Liver (tissue), 9 donors: ENCODE results near the gene PODXL2. TPM values are rescaled to one million over a fixed set of nuclear protein-coding genes. Genes with fewer than 3 reads are reported as not detected.

Source experiments
- DNase-seq: peaks from one replicate; pipeline ENCODE4 v3.0.0-alpha.2; 2017; ENCODE audit warnings: low spot score
- H3K27ac ChIP-seq, 2 donors: one replicate each; pipeline ENCODE4 v1.7.0; 2013; ENCODE audit warnings: inconsistent platforms in 2 of 2, low read length in 2 of 2, control low read depth in 1 of 2, low read depth in 1 of 2, mild to moderate bottlenecking in 1 of 2
- H3K27me3 ChIP-seq, 4 donors: one replicate each; pipeline versions ENCODE4 v1.6.1 to v1.7.0; 2013; ENCODE audit warnings: low read length in 3 of 4, inconsistent platforms in 1 of 4, mild to moderate bottlenecking in 1 of 4, moderate library complexity in 1 of 4; ENCODE audit not compliant: control insufficient read depth in 4 of 4, insufficient read depth in 4 of 4
- H3K36me3 ChIP-seq, 4 donors: one replicate each; pipeline versions ENCODE4 v1.6.1 to v1.7.0; 2013; ENCODE audit warnings: low read length in 3 of 4, mild to moderate bottlenecking in 3 of 4, low read depth in 1 of 4, moderate library complexity in 1 of 4; ENCODE audit not compliant: control insufficient read depth in 4 of 4, insufficient read depth in 3 of 4
- H3K4me1 ChIP-seq, 4 donors: one replicate each; pipeline versions ENCODE4 v1.6.1 to v1.7.0; 2013; ENCODE audit warnings: low read length in 3 of 4, mild to moderate bottlenecking in 3 of 4, moderate library complexity in 1 of 4; ENCODE audit not compliant: control insufficient read depth in 4 of 4, insufficient read depth in 4 of 4
- H3K4me3 ChIP-seq, 3 donors: one replicate each; pipeline versions ENCODE4 v1.6.1 to v1.7.0; 2013; ENCODE audit warnings: low read length in 3 of 3, control low read depth in 1 of 3, low read depth in 1 of 3, mild to moderate bottlenecking in 1 of 3
- H3K9ac ChIP-seq, 2 donors: one replicate each; pipeline ENCODE4 v1.7.0; 2013; ENCODE audit warnings: low read length in 2 of 2, mild to moderate bottlenecking in 2 of 2, moderate library complexity in 2 of 2, control low read depth in 1 of 2, low read depth in 1 of 2
- H3K9me3 ChIP-seq, 4 donors: one replicate each; pipeline versions ENCODE4 v1.6.1 to v1.7.0; 2013; ENCODE audit warnings: low read length in 3 of 4; ENCODE audit not compliant: control insufficient read depth in 4 of 4
- ATF3 ChIP-seq: IDR thresholded peaks from 2 replicates; pipeline ENCODE4 v1.6.1; 2016; ENCODE audit warnings: antibody characterized with exemption
- CTCF ChIP-seq: fragments of 150-350 bp; IDR thresholded peaks from 2 replicates; pipeline ENCODE4 v1.5.1; 2017; ENCODE audit warnings: improper control_type of control experiment, low read depth, low read length; ENCODE audit not compliant: missing input control
- EGR1 ChIP-seq, 2 donors: IDR thresholded peaks; 2 replicates each; pipeline ENCODE4 v1.6.1; 2016 to 2018; ENCODE audit warnings: antibody characterized with exemption in 2 of 2, low read depth in 2 of 2
- FOXA1 ChIP-seq: IDR thresholded peaks from 2 replicates; pipeline ENCODE4 v1.6.1; 2016; ENCODE audit warnings: antibody characterized with exemption
- FOXA2 ChIP-seq: IDR thresholded peaks from 2 replicates; pipeline ENCODE4 v1.6.1; 2016; ENCODE audit warnings: antibody characterized with exemption
- GABPA ChIP-seq, 2 donors: IDR thresholded peaks in 1 of 2; conservative IDR thresholded peaks in 1 of 2; 2 replicates each; pipeline ENCODE4 v1.6.1; 2016; ENCODE audit warnings: antibody characterized with exemption in 2 of 2, mild to moderate bottlenecking in 1 of 2, moderate library complexity in 1 of 2
- HNF4A ChIP-seq, 2 donors: conservative IDR thresholded peaks; 2 replicates each; pipeline ENCODE4 v1.6.1; 2016; ENCODE audit warnings: antibody characterized with exemption in 2 of 2, mild to moderate bottlenecking in 2 of 2
- HNF4G ChIP-seq: IDR thresholded peaks from 2 replicates; pipeline ENCODE4 v1.6.1; 2016; ENCODE audit warnings: antibody characterized with exemption
- JUND ChIP-seq, 2 donors: IDR thresholded peaks; 2 replicates each; pipeline ENCODE4 v1.6.1; 2016; ENCODE audit warnings: antibody characterized with exemption in 2 of 2
- MAX ChIP-seq: IDR thresholded peaks from 2 replicates; pipeline ENCODE4 v1.6.1; 2016; ENCODE audit warnings: antibody characterized with exemption
- NR2F2 ChIP-seq: IDR thresholded peaks from 2 replicates; pipeline ENCODE4 v1.6.1; 2016; ENCODE audit warnings: antibody characterized with exemption
- RAD21 ChIP-seq, 2 donors: IDR thresholded peaks; 2 replicates each; pipeline ENCODE4 v1.6.1; 2016; ENCODE audit warnings: antibody characterized with exemption in 2 of 2, mild to moderate bottlenecking in 2 of 2
- RXRA ChIP-seq, 2 donors: IDR thresholded peaks; 2 replicates each; pipeline ENCODE4 v1.6.1; 2017 to 2018; ENCODE audit warnings: antibody characterized with exemption in 2 of 2, mild to moderate bottlenecking in 1 of 2
- YY1 ChIP-seq: IDR thresholded peaks from 2 replicates; pipeline ENCODE4 v1.6.1; 2016; ENCODE audit warnings: antibody characterized with exemption, mild to moderate bottlenecking
- ZBTB33 ChIP-seq: IDR thresholded peaks from 2 replicates; pipeline ENCODE4 v1.6.1; 2016; ENCODE audit warnings: antibody characterized with exemption
- WGBS: extraction: QIAGEN DNeasy Blood & Tissue Kit; methylation state at CpG from one replicate; pipeline ENCODE4 v1.1.7; 2013; 5-methylcytosine and 5-hydroxymethylcytosine counted together
- polyA plus RNA-seq, 2 donors: library from polyadenylated mRNA; stranded (reverse) in 1 of 2; unstranded in 1 of 2; fragments of 200-250 nt in 1 of 2; fragments of >200 nt in 1 of 2; fragmentation: Nextera tagmentation in 1 of 2; extraction: Ambion mirVana in 1 of 2; gene quantifications; one replicate each; pipeline versions ENCODE4 v1.2.1 to v1.2.3, GENCODE V29; 2013 to 2015
- total RNA-seq, 2 donors: library from RNA; depleted of rRNA; stranded (reverse); fragments of >200 nt; gene quantifications; one replicate each; pipeline ENCODE4 v1.2.3, GENCODE V29; 2014
- donor health status: healthy.
- donor health status: healthy.
- donor health status: healthy.
- donor health status: healthy.
- donor health status: healthy.

Gene PODXL2
- total and polyA plus RNA-seq, 4 donors: 0.47 to 1.4 (median 0.88) TPM

- Histone ChIP-seq H3K4me3 (no peak overlapping the region), H3K27me3 (no peaks in the 10 kb centered on the region), H3K36me3 (peaks cover 0 to 25% (median 17%) of the 10 kb centered on the region in 4 donors), H3K9me3 (no peaks in the 10 kb centered on the region), H3K9ac (no peak overlapping the region), H3K4me1 (peaks cover 3 to 21% (median 14%) of the 10 kb centered on the region in 4 donors), H3K27ac (no peak overlapping the region)
- no peak for DNase-seq
- TF ChIP-seq HNF4A (conservative IDR thresholded peaks at IDR 0.05) (no peak), NR2F2 (no peak), RXRA (IDR thresholded peaks at IDR 0.05) (no peak), ATF3 (no peak), YY1 (no peak), FOXA1 (no peak), MAX (no peak), GABPA (IDR thresholded peaks at IDR 0.05 in 1 of 2, conservative IDR thresholded peaks at IDR 0.05 in 1 of 2) (no peak), RAD21 (IDR thresholded peaks at IDR 0.05) (no peak), FOXA2 (no peak), EGR1 (IDR thresholded peaks at IDR 0.05; ENCODE audit: low read depth in 2 of 2) (no peak), ZBTB33 (no peak), HNF4G (no peak), JUND (IDR thresholded peaks at IDR 0.05) (no peak), CTCF (no peak)
- 88% methylated on average over 7 of the region's 7 CpGs for WGBS
These were observed 77.3 kb downstream of the PODXL2 start for GRCh38 chr3:127706312-127706711.

GRCh38 chr3:127706785-127707351, 77.9 kb downstream of the PODXL2 start:
- Histone ChIP-seq H3K4me1 (peaks cover 3 to 16% (median 9%) of the 10 kb centered on the region in 4 donors), H3K36me3 (peaks cover 0 to 26% (median 17%) of the 10 kb centered on the region in 4 donors), H3K9ac (no peak overlapping the region), H3K27me3 (no peaks in the 10 kb centered on the region), H3K27ac (no peak overlapping the region), H3K9me3 (no peaks in the 10 kb centered on the region), H3K4me3 (no peak overlapping the region)
- DNase-seq: no peak
- TF ChIP-seq NR2F2: no peak
- 93% methylated on average over 16 of the region's 16 CpGs for WGBS
